HG02943 (cell line): Measurements from ENCODE around the gene ALOX5.
"Not testable (repeated sequence)": the region's sequence is repeated elsewhere in the genome, so short reads cannot be mapped to it uniquely, and the experiment has no call there.

Experiments used
- ATAC-seq: cut with Tn5 transposase; IDR thresholded peaks from one replicate; pipeline ENCODE4 v1.9.1; 2021; ENCODE audit warnings: mild to moderate bottlenecking, low read depth, moderate library complexity; ENCODE audit not compliant: unreplicated experiment

Gene ALOX5

DNA sequence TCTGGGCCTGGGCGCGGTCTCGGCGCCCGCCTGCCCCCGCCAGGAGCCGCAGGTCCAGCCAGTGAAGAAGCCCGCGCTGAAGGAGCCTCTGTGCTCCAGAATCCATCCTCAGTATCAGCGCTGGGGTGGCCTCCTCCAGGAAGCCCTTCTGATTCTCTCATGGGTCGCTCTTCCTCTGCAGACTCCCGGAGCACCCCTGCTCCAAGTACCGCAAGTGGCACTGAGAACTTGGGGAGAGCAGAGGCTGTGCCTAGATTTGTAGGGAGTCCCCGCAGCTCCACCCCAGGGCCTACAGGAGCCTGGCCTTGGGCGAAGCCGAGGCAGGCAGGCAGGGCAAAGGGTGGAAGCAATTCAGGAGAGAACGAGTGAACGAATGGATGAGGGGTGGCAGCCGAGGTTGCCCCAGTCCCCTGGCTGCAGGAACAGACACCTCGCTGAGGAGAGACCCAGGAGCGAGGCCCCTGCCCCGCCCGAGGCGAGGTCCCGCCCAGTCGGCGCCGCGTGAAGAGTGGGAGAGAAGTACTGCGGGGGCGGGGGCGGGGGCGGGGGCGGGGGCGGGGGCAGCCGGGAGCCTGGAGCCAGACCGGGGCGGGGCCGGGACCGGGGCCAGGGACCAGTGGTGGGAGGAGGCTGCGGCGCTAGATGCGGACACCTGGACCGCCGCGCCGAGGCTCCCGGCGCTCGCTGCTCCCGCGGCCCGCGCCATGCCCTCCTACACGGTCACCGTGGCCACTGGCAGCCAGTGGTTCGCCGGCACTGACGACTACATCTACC, at the start of gene ALOX5:
TSS of gene ALOX5 (plus strand) at position 641 of the 774 bp plus-strand sequence. CDS start at position 705, 64 bp downstream.
- ATAC-seq, result peak; percentile 50

DNA sequence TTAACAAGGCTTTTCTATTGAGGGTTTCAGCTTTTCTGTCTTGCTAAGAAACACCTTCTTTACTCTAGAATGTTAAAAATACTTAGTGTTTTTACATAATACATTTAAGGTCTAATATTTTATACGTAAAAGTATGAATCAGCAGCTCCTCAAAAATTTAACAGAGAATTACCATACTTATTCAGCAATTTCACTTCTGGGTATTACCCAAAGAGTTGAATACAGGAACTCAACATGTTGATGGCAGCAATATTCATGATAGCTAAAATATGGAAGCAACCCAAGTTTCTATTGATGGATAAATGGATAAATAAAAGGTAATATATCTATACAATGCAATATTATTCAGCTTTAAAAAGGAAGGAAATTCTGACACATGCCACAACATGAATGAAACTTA, 48.9 kb upstream of the ALOX5 start:
- no peak for ATAC-seq

DNA sequence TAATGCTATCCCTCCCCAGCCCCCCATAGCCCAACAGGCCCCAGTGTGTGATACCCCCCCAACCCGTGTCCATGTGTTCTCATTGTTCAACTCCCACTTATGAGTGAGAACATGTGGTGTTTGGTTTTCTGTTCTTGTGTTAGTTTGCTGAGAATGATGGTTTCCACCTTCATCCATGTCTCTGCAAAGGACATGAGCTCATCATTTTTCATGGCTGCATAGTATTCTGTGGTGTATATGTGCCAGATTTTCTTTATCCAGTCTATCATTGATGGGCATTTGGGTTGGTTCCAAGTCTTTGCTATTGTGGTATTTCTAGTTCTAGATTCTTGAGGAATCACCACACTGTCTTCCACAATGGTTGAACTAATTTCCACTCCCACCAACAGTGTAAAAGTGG, 47.2 kb upstream of the ALOX5 start:
- not testable (repeated sequence) for ATAC-seq

DNA sequence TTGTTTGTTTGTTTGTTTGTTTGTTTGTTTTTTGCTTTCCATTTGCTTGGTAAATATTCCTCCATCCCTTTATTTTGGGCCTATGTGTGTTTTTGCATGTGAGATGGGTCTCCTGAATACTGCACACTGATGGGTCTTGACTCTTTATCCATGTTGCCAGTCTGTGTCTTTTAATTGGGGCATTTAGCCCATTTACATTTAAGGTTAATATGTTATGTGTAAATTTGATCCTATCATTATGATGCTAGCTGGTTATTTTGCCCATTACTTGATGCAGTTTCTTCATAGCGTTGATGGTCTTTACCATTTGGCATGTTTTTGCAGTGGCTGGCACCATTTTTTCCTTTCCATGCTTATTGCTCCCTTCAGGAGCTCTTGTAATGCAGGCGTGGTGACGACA, 42.2 kb upstream of the ALOX5 start:
- ATAC-seq, result not testable (repeated sequence)

DNA sequence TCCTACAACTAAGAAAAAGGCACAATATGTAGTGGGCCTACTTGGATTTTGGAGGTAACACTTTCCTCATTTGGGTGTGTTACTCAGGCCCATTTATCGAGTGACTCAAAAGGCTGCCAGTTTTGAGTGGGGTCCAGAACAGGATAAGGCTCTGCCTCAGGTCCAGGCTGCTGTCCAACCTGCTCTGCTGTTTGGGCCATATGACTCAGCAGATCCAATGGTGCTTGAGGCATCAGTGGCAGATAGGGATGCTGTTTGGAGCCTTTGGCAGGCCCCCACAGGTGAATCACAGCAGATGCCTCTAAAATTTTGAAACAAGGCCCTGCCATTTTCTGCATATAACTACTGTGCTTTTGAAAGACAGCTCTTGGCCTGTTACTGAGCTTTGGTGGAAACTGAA, 34.1 kb upstream of the ALOX5 start:
- no peak for ATAC-seq

DNA sequence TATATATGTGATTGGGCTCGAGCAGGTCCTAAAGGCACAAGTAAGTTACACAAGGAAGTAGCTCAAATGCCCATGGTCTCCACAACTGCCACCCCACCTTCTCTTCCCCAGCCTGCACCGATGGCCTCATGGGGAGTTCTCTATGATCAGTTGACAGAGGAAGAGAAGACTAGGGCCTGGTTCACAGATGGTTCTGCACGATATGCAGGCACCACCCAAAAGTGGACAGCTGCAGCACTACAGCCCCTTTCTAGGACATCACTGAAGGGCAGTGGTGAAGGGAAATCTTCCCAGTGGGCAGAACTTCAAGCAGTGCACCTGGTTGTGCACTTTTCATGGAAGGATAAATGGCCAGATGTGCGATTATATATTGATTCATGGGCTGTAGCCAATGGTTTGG, 33.6 kb upstream of the ALOX5 start:
- ATAC-seq, result not testable (repeated sequence)

DNA sequence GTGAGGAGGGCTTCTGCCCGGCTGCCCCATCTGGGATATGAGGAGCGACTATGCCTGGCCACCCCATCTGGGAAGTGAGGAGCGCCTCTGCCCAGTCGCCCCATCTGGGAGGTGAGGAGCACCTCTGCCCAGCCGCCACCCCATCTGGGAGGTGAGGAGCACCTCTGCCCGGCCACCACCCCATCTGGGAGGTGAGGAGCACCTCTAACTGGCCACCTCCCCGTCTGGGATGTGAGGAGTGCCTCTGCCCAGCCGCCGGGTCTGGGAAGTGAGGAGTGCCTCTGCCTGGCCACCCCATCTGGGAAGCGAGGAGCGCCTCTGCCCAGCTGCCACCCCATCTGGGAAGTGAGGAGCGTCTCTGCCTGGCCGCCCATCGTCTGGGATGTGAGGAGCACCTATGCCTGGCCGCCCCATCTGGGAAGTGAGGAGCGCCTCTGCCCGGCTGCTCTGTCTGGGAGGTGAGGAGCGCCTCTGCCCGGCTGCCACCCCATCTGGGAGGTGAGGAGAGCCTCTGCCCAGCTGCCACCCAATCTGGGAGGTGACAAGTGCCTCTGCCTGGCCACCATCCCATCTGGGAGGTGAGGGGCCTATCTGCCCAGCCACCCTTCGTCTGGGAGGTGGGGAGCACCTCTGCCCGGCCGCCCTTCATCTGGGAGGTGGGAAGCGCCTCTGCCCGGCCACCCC, 27.2 kb upstream of the ALOX5 start:
- ATAC-seq, result not testable (repeated sequence)

DNA sequence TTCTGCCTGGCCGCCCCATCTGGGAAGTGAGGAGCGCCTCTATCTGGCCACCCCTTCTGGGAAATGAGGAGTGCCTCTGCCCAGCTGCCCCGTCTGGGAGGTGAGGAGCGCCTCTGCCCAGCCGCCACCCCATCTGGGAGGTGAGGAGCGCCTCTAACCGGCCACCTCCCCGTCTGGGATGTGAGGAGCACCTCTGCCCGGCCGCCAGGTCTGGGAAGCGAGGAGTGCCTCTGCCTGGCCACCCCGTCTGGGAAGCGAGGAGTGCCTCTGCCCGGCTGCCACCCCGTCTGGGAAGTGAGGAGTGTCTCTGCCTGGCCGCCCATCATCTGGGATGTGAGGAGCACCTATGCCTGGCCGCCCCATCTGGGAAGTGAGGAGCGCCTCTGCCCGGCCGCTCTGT, 26.6 kb upstream of the ALOX5 start:
- not testable (repeated sequence) for ATAC-seq

DNA sequence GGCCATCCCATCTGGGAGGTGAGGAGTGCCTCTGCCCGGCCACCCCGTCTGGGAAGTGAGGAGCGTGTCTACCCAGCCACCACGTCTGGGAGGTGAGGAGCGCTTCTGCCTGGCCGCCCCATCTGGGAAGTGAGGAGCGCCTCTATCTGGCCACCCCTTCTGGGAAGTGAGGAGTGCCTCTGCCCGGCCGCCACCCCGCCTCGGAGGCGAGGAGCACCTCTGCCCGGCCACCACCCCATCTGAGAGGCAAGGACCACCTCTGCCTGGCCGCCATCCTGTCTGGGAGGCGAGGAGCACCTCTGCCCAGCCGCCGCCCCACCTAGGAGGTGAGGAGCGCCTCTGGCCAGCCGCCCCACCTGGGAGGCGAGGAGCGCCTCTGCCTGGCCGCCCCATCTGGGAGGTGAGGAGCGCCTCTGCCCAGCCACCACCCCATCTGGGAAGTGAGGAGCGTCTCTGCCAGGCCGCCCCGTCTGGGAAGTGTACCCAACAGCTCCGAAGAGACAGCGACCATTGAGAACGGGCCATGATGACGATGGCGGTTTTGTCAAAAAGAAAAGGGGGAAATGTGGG, 25.7 kb upstream of the ALOX5 start:
- not testable (repeated sequence) for ATAC-seq

DNA sequence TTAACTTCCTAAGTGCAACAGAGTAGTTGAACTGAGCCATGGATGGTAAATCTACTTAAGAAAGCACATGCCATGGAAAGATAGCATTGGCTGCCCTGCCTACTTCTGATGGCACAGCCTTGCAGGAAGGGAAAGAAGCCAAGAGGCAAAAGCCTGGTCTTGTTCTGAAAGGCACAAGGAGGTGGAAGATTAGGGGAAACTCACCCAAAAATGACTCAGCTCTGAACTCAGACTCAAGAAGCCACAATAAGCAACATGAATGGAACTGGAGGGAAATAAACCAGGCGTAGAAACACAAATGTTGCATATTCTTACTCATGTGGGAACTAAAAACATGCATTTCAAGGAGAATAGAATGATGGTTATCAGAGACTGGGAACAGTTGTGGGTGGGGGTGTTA, 20.8 kb upstream of the ALOX5 start:
- ATAC-seq, result no peak

DNA sequence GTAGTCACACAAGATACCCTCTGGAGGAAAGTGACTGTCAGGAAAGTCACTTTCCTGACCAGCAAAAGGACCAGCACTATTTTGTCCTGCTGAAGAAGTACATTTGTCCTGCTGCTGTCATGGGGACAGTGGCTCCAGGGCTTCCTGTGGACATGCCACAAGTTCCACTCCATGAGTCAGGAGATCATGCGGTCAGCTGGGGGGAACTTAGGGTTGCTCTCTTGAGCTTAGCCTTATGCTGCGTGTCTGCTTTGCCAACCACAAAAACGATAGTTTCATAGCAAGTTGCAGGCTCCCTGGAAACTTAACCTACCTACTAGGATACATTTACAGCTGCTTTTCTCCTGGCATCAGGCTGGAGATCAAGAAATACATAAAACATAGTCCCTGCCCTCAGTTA, 19.8 kb upstream of the ALOX5 start:
- no peak for ATAC-seq

DNA sequence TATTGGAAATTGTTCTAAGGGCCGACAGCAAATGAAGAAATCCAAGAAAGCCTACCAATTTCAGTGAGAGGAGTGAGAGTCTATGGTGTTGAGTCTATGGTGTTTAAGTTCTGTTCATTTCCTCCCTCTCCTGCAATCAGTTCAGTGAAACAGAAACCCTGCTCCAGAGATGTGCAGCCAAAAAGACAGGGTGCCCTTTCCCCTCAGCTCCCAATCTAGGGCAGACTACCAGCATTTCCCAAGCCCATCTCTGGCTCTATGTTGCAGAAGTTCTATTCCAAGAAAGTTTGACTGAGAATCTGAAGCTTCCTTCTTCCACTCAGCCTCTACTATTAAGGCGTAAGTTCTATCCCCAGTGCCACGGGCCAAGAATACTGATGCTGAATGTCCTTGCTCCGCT, 18.5 kb upstream of the ALOX5 start:
- no peak for ATAC-seq

DNA sequence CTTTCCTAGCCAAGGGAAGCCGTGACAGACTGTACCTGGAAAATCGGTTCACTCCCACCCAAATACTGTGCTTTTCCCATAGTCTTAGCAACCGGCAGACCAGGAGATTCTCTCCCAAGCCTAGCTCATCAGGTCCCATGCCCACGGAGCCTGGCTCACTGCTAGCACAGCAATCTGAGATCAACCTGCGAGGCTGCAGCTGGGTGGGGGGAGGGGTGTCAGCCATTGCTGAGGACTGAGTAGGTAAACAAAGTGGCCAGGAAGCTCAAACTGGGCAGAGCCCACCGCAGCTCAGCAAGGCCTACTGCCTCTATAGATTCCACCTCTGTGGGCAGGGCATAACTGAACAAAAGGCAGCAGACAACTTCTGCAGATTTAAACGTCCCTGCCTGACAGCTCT, 15.1 kb upstream of the ALOX5 start:
- ATAC-seq, result not testable (repeated sequence)

DNA sequence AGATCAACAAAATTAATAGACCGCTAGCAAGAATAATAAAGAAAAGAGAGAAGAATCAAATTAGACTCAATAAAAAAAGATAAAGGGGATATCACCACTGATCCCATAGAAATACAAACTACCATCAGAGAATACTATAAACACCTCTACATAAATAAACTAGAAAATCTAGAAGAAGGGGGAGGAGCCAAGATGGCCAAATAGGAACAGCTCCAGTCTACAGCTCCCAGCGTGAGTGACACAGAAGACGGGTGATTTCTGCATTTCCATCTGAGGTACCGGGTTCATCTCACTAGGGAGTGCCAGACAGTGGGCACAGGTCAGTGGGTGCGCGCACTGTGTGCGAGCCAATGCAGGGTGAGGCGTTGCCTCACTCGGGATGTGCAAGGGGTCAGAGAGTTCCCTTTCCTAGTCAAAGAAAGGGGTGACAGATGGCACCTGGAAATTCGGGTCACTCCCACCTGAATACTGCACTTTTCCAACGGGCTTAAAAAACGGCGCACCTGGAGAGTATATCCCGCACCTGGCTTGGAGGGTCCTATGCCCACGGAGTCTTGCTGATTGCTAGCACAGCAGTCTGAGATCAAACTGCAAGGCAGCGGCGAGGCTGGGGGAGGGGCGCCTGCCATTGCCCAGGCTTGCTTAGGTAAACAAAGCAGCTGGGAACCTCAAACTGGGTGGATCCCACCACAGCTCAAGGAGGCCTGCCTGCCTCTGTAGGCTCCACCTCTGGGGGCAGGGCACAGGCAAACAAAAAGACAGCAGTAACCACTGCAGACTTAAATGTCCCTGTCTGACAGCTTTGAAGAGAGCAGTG, 11.8 kb upstream of the ALOX5 start:
- not testable (repeated sequence) for ATAC-seq

DNA sequence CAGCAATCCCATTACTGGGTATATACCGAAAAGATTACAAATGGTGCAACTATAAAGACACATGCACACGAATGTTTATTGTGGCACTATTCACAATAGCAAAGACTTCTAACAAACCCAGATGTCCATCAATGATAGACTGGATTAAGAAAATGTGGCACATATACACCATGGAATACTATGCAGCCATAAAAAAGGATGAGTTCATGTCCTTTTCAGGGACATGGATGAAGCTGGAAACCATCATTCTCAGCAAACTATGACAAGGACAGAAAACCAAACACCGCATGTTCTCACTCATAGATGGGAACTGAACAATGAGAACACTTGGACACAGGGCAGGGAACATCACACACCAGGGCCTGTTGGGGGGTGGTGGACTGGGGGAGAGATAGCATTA, 6.4 kb upstream of the ALOX5 start:
- ATAC-seq, result not testable (repeated sequence)

DNA sequence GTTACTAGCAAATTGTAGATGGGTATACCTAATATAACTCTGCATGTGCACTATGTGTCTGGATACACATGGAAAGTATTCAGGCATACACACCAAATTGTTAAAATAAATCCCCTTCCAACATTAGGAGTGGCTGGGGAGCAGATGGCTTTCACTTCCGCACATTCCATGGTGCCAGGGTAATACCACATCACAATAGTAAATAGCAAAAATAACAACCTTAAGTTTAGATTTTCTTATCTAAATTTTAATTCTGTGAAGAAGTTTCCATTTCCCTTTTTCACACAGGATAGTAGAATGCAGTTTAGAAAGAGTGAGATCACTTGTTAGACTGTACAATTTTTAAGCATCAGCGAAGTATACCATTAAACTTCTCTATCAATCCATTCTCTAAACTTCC, 5.8 kb upstream of the ALOX5 start:
- no peak for ATAC-seq

DNA sequence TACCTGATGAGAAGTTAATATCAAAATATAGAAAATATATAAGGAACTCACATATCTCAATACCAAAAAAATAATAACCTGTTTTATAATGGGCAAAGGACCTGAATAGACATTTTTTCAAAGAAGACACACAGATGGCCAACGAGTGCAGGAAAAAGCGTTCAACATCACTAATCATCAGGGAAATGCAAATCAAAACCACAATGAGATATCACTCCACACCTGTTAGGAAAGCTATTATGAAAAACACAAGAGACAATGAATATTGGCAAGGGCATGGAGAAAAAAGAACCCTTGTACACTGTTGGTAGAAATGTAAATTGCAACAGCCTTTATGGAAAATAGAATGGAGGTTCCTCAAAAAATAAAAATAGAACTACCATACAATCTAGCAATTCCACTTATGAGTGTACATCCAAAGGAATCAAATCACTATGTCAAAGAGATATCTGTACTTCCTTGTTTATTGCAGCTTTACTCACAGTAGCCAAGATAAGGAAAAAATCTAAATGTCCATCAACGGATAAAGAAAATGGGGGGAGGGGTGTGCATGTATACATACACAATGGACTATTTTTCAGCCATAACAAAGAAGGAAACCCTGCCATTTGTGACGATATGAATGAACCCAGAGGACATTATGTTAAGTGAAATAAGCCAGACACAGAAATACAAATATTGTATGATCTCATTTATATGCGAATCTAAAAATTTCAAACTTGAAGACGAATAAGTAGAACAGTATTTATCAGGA, 3.6 kb upstream of the ALOX5 start:
- no peak for ATAC-seq

DNA sequence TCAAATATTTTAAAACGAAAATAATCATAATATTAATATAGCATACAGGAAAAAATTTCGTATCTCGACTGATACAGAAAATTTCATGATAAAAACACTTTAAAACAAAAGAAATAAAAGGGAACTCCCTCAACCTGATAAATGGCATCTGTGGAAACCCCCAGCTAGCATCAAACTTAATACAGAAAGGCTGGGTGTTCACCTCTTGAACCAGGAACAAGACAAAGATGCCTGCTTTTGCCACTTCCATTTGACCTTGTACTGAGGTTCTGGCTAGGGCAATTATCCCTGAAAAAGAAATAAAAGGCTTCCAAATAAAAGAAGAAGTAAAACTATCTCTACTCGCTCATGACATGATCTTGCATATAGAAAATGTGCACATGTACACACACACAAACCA, 2.5 kb upstream of the ALOX5 start:
- no peak for ATAC-seq

DNA sequence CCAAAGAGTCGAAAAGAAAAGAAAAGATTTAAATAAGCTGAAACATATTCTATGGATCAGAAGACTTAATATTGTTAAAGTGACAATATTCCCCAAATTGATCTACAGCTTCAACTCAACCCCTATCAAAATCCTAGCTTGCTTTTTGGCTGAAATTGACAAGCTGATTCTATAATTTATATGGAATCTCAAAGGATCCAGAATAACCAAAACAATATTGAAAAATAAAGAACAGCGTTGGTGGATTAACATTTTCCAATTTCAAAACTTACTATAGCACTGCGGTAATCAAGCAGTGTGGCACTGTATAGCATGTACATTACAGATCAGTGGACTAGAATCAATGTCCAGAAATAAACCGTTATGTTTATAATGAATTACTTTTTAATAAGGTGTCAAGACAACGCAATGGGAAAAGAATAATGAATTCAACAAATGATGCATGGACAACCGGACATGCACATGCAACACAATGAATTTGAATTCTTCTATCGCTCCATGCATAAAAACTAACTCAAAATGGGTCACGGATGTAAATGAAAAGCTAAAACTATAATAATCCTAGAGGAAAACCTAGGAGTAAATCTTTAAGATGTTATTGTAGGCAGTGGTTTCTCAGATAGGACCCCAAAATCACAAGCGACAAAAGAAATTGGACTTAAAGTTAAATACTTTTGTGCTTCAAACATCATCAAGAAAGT, 1.6 kb upstream of the ALOX5 start:
- no peak for ATAC-seq
